Naive thymus-derived CD8-positive, alpha-beta T cell (primary cell): ENCODE measurements around the gene MGMT. TPM values are rescaled to one million over a fixed set of nuclear protein-coding genes. Genes with fewer than 3 reads are reported as not detected.

Experiments
- ATAC-seq, 2 donors: fragments of 150-1000 bp; cut with Tn5 transposase in 1 of 2; sonication (Bioruptor Pico), chemical (Tn5 transposase) in 1 of 2; 1 replicate in 1 of 2; 2 replicates in 1 of 2; pipeline ENCODE4 v1.10.0; 2021; ENCODE audit warnings: mild to moderate bottlenecking in 2 of 2, moderate library complexity in 2 of 2
- POLR2A ChIA-PET: fragments of 350-600 bp; sonication (Branson Sonifier 250); formaldehyde crosslinking; loops from one replicate; lab custom pipeline; 2021; ENCODE audit warnings: antibody characterized with exemption; lab: Charles Lee
- DNase-seq, 10 donors: peaks; one replicate each; pipeline versions ENCODE4 v3.0.0 to v3.0.0-alpha.2; 2020 to 2022
- H3K27ac Mint-ChIP-seq, 10 donors: one replicate each; pipeline ENCODE4 v1.8.0; 2020 to 2022; ENCODE audit warnings: mild to moderate bottlenecking in 10 of 10, mixed read lengths in 10 of 10, moderate library complexity in 4 of 10, inconsistent platforms in 1 of 10
- H3K27me3 Mint-ChIP-seq, 5 donors: one replicate each; pipeline ENCODE4 v1.8.0; 2021 to 2022; ENCODE audit warnings: mixed read lengths in 5 of 5
- H3K36me3 Mint-ChIP-seq, 3 donors: one replicate each; pipeline ENCODE4 v1.8.0; 2020 to 2022; ENCODE audit warnings: mixed read lengths in 3 of 3, mild to moderate bottlenecking in 2 of 3, inconsistent platforms in 1 of 3
- H3K4me1 Mint-ChIP-seq, 4 donors: one replicate each; pipeline ENCODE4 v1.8.0; 2021 to 2022; ENCODE audit warnings: mixed read lengths in 4 of 4
- H3K4me3 Mint-ChIP-seq, 10 donors: one replicate each; pipeline ENCODE4 v1.8.0; 2020 to 2022; ENCODE audit warnings: mild to moderate bottlenecking in 10 of 10, mixed read lengths in 10 of 10, moderate library complexity in 6 of 10, inconsistent platforms in 1 of 10
- H3K9me3 Mint-ChIP-seq, 9 donors: one replicate each; pipeline ENCODE4 v1.8.0; 2020 to 2022; ENCODE audit warnings: mixed read lengths in 9 of 9, mild to moderate bottlenecking in 3 of 9, inconsistent platforms in 1 of 9, moderate library complexity in 1 of 9
- polyA plus RNA-seq, 3 donors: library from polyadenylated mRNA; unstranded; fragments of 300-500 nt; fragmentation: Illumina TruSeq; gene quantifications; one replicate each; pipeline ENCODE4 v1.2.3, GENCODE V29; 2021
- total RNA-seq, 8 experiments: library from RNA in 2 of 8; stranded (reverse) in 2 of 8; gene quantifications; one replicate each; pipeline ENCODE4 v1.2.3 and lab custom pipeline; 2021 to 2026

The MGMT gene
- total and polyA plus RNA-seq, 5 experiments from 2014 or later: 18.9 to 41.7 (median 32.2) TPM

- Mint-ChIP-seq H3K36me3 (peaks cover 26 to 71% (median 33%) of the 10 kb centered on the region in 3 donors), H3K27me3 (no peaks in the 10 kb centered on the region), H3K4me1 (peaks cover 0 to 9% (median 3%) of the 10 kb centered on the region in 4 donors), H3K9me3 (peaks cover 0 to 29% (median 4%) of the 10 kb centered on the region in 9 donors), H3K4me3 (no peak overlapping the region), H3K27ac (peak overlapping the region in 2 of 10 donors; percentile 24 to 38)
- DNase-seq: no peak
- no peak for ATAC-seq
- POLR2A ChIA-PET: no interaction called here
Measured at GRCh38 chr10:129564923-129565322, 97.9 kb downstream of the MGMT start.

- Mint-ChIP-seq H3K4me1 (peaks cover 0 to 3% (median 0%) of the 10 kb centered on the region in 4 donors), H3K27me3 (no peaks in the 10 kb centered on the region), H3K36me3 (peaks cover 34 to 64% (median 37%) of the 10 kb centered on the region in 3 donors), H3K4me3 (no peak overlapping the region), H3K9me3 (peaks cover 0 to 54% (median 8%) of the 10 kb centered on the region in 9 donors), H3K27ac (no peak overlapping the region)
- POLR2A ChIA-PET: no interaction called here
- no peak for DNase-seq
- no peak for ATAC-seq
Measured at GRCh38 chr10:129568583-129569344, 101.7 kb downstream of the MGMT start.

GRCh38 chr10:129570185-129570584 lies 103.1 kb downstream of the MGMT start:
- no peak for ATAC-seq
- H3K27me3 Mint-ChIP-seq: no peaks in the 10 kb centered on the region
- POLR2A ChIA-PET: no interaction called here
- no peak overlapping the region for H3K27ac Mint-ChIP-seq
- no peak overlapping the region for H3K4me3 Mint-ChIP-seq
- DNase-seq: no peak
- H3K36me3 Mint-ChIP-seq: peaks cover 30 to 73% (median 35%) of the 10 kb centered on the region in 3 donors
- H3K9me3 Mint-ChIP-seq: peaks cover 0 to 51% (median 8%) of the 10 kb centered on the region in 9 donors
- H3K4me1 Mint-ChIP-seq: peaks cover 0 to 3% (median 0%) of the 10 kb centered on the region in 4 donors

- Mint-ChIP-seq H3K9me3 (peaks cover 6 to 55% (median 22%) of the 10 kb centered on the region in 9 donors), H3K36me3 (peaks cover 18 to 52% (median 27%) of the 10 kb centered on the region in 3 donors), H3K4me3 (no peak overlapping the region), H3K4me1 (peaks cover 0 to 4% (median 0%) of the 10 kb centered on the region in 4 donors), H3K27me3 (no peaks in the 10 kb centered on the region), H3K27ac (peak overlapping the region in 1 of 10 donors; percentile 15)
- POLR2A ChIA-PET: no interaction called here
- DNase-seq (no peak), ATAC-seq (no peak)
Measured at GRCh38 chr10:129579228-129579627, 112.2 kb downstream of the MGMT start.

- POLR2A ChIA-PET: no interaction called here
- Mint-ChIP-seq H3K27me3 (no peaks in the 10 kb centered on the region), H3K9me3 (peaks cover 8 to 62% (median 30%) of the 10 kb centered on the region in 9 donors), H3K36me3 (peaks cover 24 to 54% (median 34%) of the 10 kb centered on the region in 3 donors), H3K27ac (no peak overlapping the region), H3K4me3 (peak overlapping the region in 1 of 10 donors; percentile 22), H3K4me1 (peaks cover 0 to 4% (median 0%) of the 10 kb centered on the region in 4 donors)
- no peak for DNase-seq
- ATAC-seq: no peak
Measured at GRCh38 chr10:129580010-129580409, 113.0 kb downstream of the MGMT start.

- POLR2A ChIA-PET: no interaction called here
- peaks cover 8 to 71% (median 39%) of the 10 kb centered on the region in 9 donors for H3K9me3 Mint-ChIP-seq
Measured at GRCh38 chr10:129580901-129581300, 113.9 kb downstream of the MGMT start.

GRCh38 chr10:129581827-129582411 lies 114.9 kb downstream of the MGMT start:
- Mint-ChIP-seq H3K36me3 (peaks cover 32 to 71% (median 53%) of the 10 kb centered on the region in 3 donors), H3K27ac (no peak overlapping the region), H3K9me3 (peaks cover 13 to 81% (median 48%) of the 10 kb centered on the region in 9 donors), H3K4me3 (no peak overlapping the region), H3K27me3 (no peaks in the 10 kb centered on the region), H3K4me1 (peaks cover 0 to 4% (median 0%) of the 10 kb centered on the region in 4 donors)
- no peak for ATAC-seq
- POLR2A ChIA-PET: no interaction called here
- DNase-seq: no peak

More at GRCh38 chr10:129580901-129581300, 113.9 kb downstream of the MGMT start:
- Mint-ChIP-seq H3K36me3 (peaks cover 31 to 63% (median 43%) of the 10 kb centered on the region in 3 donors), H3K4me1 (peaks cover 0 to 4% (median 0%) of the 10 kb centered on the region in 4 donors), H3K4me3 (no peak overlapping the region), H3K27me3 (no peaks in the 10 kb centered on the region), H3K27ac (no peak overlapping the region)
- ATAC-seq (no peak), DNase-seq (no peak)

GRCh38 chr10:129583831-129584230 lies 116.8 kb downstream of the MGMT start:
- H3K4me1 Mint-ChIP-seq: peaks cover 0 to 4% (median 0%) of the 10 kb centered on the region in 4 donors
- ATAC-seq: no peak
- H3K36me3 Mint-ChIP-seq: peaks cover 49 to 89% (median 71%) of the 10 kb centered on the region in 3 donors
- H3K27ac Mint-ChIP-seq: no peak overlapping the region
- H3K4me3 Mint-ChIP-seq: no peak overlapping the region
- no peak for DNase-seq
- POLR2A ChIA-PET: no interaction called here
- H3K27me3 Mint-ChIP-seq: no peaks in the 10 kb centered on the region
- peaks cover 22 to 98% (median 67%) of the 10 kb centered on the region in 9 donors for H3K9me3 Mint-ChIP-seq

- H3K4me1 Mint-ChIP-seq: peaks cover 0 to 2% (median 0%) of the 10 kb centered on the region in 4 donors
- peaks cover 22 to 93% (median 57%) of the 10 kb centered on the region in 9 donors for H3K9me3 Mint-ChIP-seq
- no peak overlapping the region for H3K4me3 Mint-ChIP-seq
- DNase-seq (no peak), ATAC-seq (no peak)
- POLR2A ChIA-PET: no interaction called here
- H3K36me3 Mint-ChIP-seq: peaks cover 63 to 93% (median 65%) of the 10 kb centered on the region in 3 donors
- H3K27me3 Mint-ChIP-seq: no peaks in the 10 kb centered on the region
- H3K27ac Mint-ChIP-seq: no peak overlapping the region
Measured at GRCh38 chr10:129586898-129587443, 119.9 kb downstream of the MGMT start.

- POLR2A ChIA-PET: no interaction called here
- no peaks in the 10 kb centered on the region for H3K4me1 Mint-ChIP-seq
- no peak overlapping the region for H3K4me3 Mint-ChIP-seq
- DNase-seq (no peak), ATAC-seq (no peak)
- H3K27ac Mint-ChIP-seq: no peak overlapping the region
- H3K27me3 Mint-ChIP-seq: no peaks in the 10 kb centered on the region
- H3K36me3 Mint-ChIP-seq: peaks cover 57 to 93% (median 65%) of the 10 kb centered on the region in 3 donors
- peaks cover 14 to 93% (median 51%) of the 10 kb centered on the region in 9 donors for H3K9me3 Mint-ChIP-seq
Measured at GRCh38 chr10:129589546-129589945, 122.5 kb downstream of the MGMT start.

- no peak overlapping the region for H3K4me3 Mint-ChIP-seq
- POLR2A ChIA-PET: no interaction called here
- H3K4me1 Mint-ChIP-seq: peaks cover 0 to 2% (median 0%) of the 10 kb centered on the region in 4 donors
- H3K9me3 Mint-ChIP-seq: peaks cover 0 to 93% (median 26%) of the 10 kb centered on the region in 9 donors
- ATAC-seq (no peak), DNase-seq (no peak)
- H3K27me3 Mint-ChIP-seq: no peaks in the 10 kb centered on the region
- H3K36me3 Mint-ChIP-seq: peaks cover 36 to 87% (median 46%) of the 10 kb centered on the region in 3 donors
- H3K27ac Mint-ChIP-seq: no peak overlapping the region
Measured at GRCh38 chr10:129593953-129594352, 126.9 kb downstream of the MGMT start.

GRCh38 chr10:129594811-129595210 lies 127.8 kb downstream of the MGMT start:
- Mint-ChIP-seq H3K4me3 (peak overlapping the region in 1 of 10 donors; percentile 20), H3K4me1 (peaks cover 0 to 2% (median 0%) of the 10 kb centered on the region in 4 donors), H3K27ac (no peak overlapping the region), H3K36me3 (peaks cover 38 to 85% (median 38%) of the 10 kb centered on the region in 3 donors), H3K27me3 (no peaks in the 10 kb centered on the region), H3K9me3 (peaks cover 0 to 91% (median 29%) of the 10 kb centered on the region in 9 donors)
- ATAC-seq (no peak), DNase-seq (no peak)
- POLR2A ChIA-PET: no interaction called here
